Measurements from ENCODE around the gene GRAMD1A. TPM values are rescaled to one million over a fixed set of nuclear protein-coding genes. Genes with fewer than 3 reads are reported as not detected.

GRAMD1A gene
- total RNA-seq, 1 experiment from 2014 or later, result 75.4 TPM

- intact Hi-C loops (cut with micrococcal nuclease), result loop anchor here (10.0 kb wide), 1 partner anchor 158 kb away; the partner anchor contains the start of genes FXYD1 and LGI4
- Histone ChIP-seq H4K20me1 (ENCODE audit: insufficient read depth) (no peaks in the 10 kb centered on the region), H2AFZ (ENCODE audit: low read depth, low read length, poor library complexity, severe bottlenecking) (no peak overlapping the region), H3K4me2 (ENCODE audit: low read length) (no peak overlapping the region), H3K9me3 (ENCODE audit: control insufficient read depth in 1 of 2, insufficient read depth in 1 of 2, low read depth in 1 of 2, low read length in 2 of 2) (peaks cover 3 to 6% of the 10 kb centered on the region in 2 experiments; a peak in 2 of 4 replicates), H3K27ac (ENCODE audit: low read depth, low read length) (no peak overlapping the region), H3K27me3 (ENCODE audit: insufficient read depth, low read length) (no peaks in the 10 kb centered on the region), H3K79me2 (ENCODE audit: insufficient read depth, low read length) (no peaks in the 10 kb centered on the region), H3K9ac (ENCODE audit: low read length) (no peak overlapping the region), H3K4me1 (ENCODE audit: control insufficient read depth in 1 of 2, insufficient read depth in 2 of 2, low read length in 2 of 2) (peaks cover 0 to 5% of the 10 kb centered on the region in 2 experiments; a peak in 1 of 4 replicates), H3K36me3 (ENCODE audit: control insufficient read depth in 1 of 2, insufficient read depth in 2 of 2, low read length in 2 of 2) (no peaks in the 10 kb centered on the region), H3K4me3 (replicated peaks in 1 of 2; ENCODE audit: low read depth in 1 of 2, low read length in 2 of 2) (no peak overlapping the region), H3K9me2 (ENCODE audit: insufficient read depth) (no peaks in the 10 kb centered on the region)
- no peak for DNase-seq (ENCODE audit: low read depth, low spot score)
- POLR2A ChIA-PET, result no interaction called here
- RAD21 ChIA-PET (ENCODE audit: low non-redundant PET in 1 of 2, low total read pairs in 2 of 2, uncharacterized antibody in 2 of 2, unreplicated experiment in 2 of 2), result no interaction called here
- TF ChIP-seq REST (IDR thresholded peaks at IDR 0.05; ENCODE audit: low read depth) (no peak), CBX3 (IDR thresholded peaks at IDR 0.05; ENCODE audit: low read depth) (0 out of 2 replicates have a peak, but pooled peaks have one; percentile 35), CTCF (IDR thresholded peaks at IDR 0.05 in 2 of 3, conservative IDR thresholded peaks at IDR 0.05 in 1 of 3; ENCODE audit: borderline replicate concordance in 1 of 3, insufficient read depth in 1 of 3, low read depth in 2 of 3, low read length in 2 of 3) (no peak), CEBPB (IDR thresholded peaks at IDR 0.05; ENCODE audit: low read depth) (no peak)
- CTCF ChIA-PET, result no interaction called here
- no TSS peak for BruUV-seq (replicated peaks)
- ATAC-seq, result no peak
Measured at GRCh38 chr19:34976611-34977010, 23.5 kb upstream of the GRAMD1A start.
